Stimulated activated naive CD8-positive, alpha-beta T cell treated with anti-CD3 and anti-CD28 coated beads, Interleukin-15, amount 100 ng/mL, for 72 hours (primary cell): ENCODE data around the gene GSKIP.

Source experiments
- ATAC-seq: fragments of 150-1000 bp; cut with Tn5 transposase; 2 replicates; pipeline ENCODE4 v1.10.0; 2021; ENCODE audit warnings: mild to moderate bottlenecking, moderate library complexity
- DNase-seq, 2 donors: peaks; one replicate each; pipeline ENCODE4 v3.0.0; 2021 to 2022
- H3K27ac Mint-ChIP-seq, 2 donors: one replicate each; pipeline ENCODE4 v1.8.0; 2022; ENCODE audit warnings: mild to moderate bottlenecking in 2 of 2, mixed read lengths in 2 of 2, moderate library complexity in 2 of 2
- H3K27me3 Mint-ChIP-seq: one replicate; pipeline ENCODE4 v1.8.0; 2022; ENCODE audit warnings: mixed read lengths
- H3K4me1 Mint-ChIP-seq: one replicate; pipeline ENCODE4 v1.8.0; 2022; ENCODE audit warnings: mild to moderate bottlenecking, mixed read lengths
- H3K4me3 Mint-ChIP-seq, 2 donors: one replicate each; pipeline ENCODE4 v1.8.0; 2022; ENCODE audit warnings: mild to moderate bottlenecking in 2 of 2, mixed read lengths in 2 of 2, moderate library complexity in 1 of 2
- H3K9me3 Mint-ChIP-seq, 2 donors: one replicate each; pipeline ENCODE4 v1.8.0; 2022; ENCODE audit warnings: mixed read lengths in 2 of 2

The GSKIP gene

DNA sequence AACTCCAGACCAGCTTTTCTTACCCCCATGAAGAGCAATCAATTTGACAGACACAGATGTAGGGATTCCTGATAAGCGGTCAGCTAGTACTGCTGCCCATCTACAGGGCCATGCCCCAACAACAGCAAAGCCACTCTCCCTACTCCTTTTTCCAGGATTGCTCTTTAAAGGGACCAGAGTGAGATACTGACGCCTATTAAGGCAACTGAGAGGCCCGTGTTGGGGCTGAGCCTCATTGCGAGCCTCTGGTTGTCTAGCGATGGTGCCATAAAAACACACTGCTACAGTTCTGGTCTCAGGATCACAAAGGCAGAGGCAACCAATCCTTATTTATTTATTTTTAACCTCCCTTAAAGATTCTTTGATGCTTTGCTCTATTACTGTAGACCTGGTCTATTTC, 59.7 kb downstream of the GSKIP start:
- no peaks in the 10 kb centered on the region for H3K9me3 Mint-ChIP-seq
- no peak overlapping the region for H3K27ac Mint-ChIP-seq
- ATAC-seq (no peak), DNase-seq (no peak)
- peak overlapping the region in 1 of 2 donors; percentile 79 for H3K4me3 Mint-ChIP-seq
- H3K4me1 Mint-ChIP-seq = peaks cover 7% of the 10 kb centered on the region
- H3K27me3 Mint-ChIP-seq = peaks cover 8% of the 10 kb centered on the region

DNA sequence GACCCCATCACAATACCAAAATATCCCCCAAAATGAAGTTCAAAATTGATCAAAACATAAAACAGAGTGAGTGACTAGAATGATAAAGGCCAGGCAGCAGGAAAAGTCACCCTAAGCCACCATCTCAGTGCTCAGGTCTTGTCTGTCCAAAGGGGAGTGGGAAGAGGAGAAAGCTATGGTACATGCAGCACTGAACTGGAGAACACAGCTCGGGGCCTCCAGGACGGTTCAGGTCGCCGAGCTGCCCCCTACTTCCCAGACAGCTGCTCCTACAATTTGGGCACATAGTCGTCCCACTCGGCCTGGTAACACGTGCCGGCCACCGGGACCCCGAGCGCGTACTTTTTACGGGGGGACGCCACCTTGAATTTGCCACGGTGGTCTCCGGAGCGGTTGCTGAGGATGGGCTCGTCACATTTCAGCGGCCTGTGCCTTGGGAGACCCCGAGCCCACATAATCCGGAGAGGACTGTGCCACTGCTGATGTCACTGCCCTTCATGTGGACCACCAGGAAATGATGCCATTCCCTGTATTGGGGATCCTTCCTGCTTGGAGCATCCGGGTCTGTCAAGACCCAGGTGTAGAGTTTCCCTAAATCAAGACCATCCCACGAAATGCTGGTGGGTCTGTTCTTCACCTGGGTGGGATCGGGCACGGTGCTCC, 60.3 kb downstream of the GSKIP start:
- Mint-ChIP-seq H3K9me3 (no peaks in the 10 kb centered on the region), H3K27ac (peak overlapping the region in 1 of 2 donors; percentile 59), H3K4me3 (peak overlapping the region; percentile 77 to 79), H3K4me1 (peaks cover 7% of the 10 kb centered on the region), H3K27me3 (peaks cover 8% of the 10 kb centered on the region)
- no peak for DNase-seq
- ATAC-seq = no peak

DNA sequence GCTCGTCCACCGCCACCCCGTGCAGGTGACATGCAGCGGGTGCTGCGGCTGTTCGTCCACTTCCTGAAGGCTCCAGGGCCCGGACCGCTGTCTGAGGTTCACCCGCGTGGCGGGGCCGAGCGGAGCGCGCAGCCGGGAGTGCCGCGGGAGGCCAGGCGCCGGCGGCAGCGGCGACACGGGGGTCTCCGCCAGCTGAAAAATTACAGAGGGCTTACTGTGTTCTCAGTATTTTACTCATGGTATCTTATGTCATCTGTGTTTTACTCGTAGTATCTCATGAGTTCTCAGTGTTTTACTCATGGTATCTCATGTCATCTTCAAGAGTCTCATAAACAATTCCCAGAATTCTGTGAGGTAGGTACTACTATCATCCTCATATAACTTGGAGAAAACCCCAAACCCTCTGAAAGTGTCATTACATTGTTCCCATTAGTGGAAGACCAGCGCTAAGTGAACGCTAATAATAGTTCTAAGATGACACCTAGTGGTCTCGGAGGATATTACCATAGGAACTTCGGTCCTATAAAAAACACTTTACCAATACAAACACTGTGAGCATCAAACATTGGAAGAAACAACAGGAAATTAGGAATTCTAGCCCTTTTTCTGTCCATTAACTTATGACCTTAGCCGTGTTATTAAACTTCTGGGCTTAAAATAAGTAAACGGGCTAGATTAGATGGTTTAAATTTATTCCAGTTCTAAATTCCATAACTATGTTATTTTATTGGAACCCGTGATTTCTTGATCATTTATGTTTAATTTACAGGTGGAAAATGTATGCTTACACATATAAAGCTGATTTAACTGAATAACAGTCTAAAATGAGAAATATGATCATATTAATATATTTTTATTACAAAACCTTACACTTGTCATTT, 61.0 kb downstream of the GSKIP start:
- ATAC-seq = peak; percentile 84
- no peaks in the 10 kb centered on the region for H3K9me3 Mint-ChIP-seq
- peak overlapping the region; percentile 77 to 79 for H3K4me3 Mint-ChIP-seq
- peaks cover 8% of the 10 kb centered on the region for H3K27me3 Mint-ChIP-seq
- H3K4me1 Mint-ChIP-seq = peaks cover 7% of the 10 kb centered on the region
- H3K27ac Mint-ChIP-seq = peak overlapping the region in 1 of 2 donors; percentile 68
- DNase-seq = peak; percentile 33 to 42

DNA sequence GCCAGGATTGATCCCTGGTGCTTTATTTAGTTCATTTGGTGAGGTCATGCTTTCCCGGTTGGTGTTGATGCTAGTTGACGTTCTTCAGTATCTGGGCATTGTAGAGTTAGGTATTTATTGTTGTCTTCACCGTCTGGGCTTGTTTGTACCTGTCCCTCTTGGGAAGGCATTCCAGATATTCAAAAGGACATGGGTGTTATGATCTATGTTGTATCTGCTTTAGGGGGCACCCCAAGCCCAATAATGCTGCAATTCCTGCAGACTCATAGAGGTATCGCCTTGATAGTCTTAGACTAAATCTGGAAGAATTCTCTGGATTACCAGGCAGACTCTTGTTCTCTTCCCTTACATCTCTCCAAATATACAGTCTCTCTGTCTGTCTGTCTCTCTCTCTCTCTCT, 70.7 kb downstream of the GSKIP start:
- ATAC-seq = no peak
- no peaks in the 10 kb centered on the region for H3K9me3 Mint-ChIP-seq
- H3K4me1 Mint-ChIP-seq = no peaks in the 10 kb centered on the region
- no peak overlapping the region for H3K4me3 Mint-ChIP-seq
- no peak overlapping the region for H3K27ac Mint-ChIP-seq
- no peak for DNase-seq
- H3K27me3 Mint-ChIP-seq = peaks cover 19% of the 10 kb centered on the region
